ENCODE measurements around the gene RNF141.

GRCh38 chr11:10483174-10483573 is 57.8 kb downstream of the RNF141 start:
- TF ChIP-seq POLR2A (IDR thresholded peaks at IDR 0.05) = no peak
- TF ChIP-seq CTCF (IDR thresholded peaks at IDR 0.05) = no peak

Measured in Peyer's patch (tissue), 4 donors.